Measurements from ENCODE around the gene ZWILCH.

DNA sequence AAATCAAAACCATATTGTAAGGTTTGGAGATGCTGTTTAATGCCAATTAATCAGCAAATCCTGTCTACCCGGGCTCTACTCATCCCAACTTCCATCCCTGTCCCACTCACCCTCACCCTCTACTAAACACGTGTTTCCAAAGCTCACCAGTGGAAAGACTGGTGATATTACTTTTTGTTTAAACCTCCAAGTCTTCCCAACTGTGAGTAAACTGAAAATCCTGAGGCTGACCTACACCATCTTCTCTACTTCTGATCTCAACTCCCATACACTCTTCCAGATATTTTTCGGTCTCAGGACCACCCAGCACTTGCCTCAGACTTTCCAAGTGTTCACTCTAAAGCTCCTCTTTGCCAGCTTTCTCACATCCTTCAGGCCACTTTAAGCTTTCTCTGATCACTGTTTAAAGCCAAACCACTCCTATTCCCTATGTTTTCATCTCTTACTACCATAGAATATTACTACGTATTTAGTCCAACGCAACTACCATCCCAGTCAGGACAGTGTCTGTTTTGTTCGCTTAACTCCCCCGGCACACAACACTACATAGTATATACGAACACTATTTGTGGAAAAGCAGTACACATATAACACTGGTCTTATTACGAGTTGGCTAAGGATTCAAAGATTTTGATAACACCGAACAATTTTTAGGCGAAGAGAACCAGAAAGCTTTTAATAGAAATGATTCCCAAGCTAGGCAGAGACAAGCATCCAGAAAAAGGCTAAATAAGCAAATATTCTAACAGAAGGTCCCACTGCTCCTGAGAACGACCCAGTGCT lies 1.2 kb upstream of the ZWILCH start:
- TF ChIP-seq, protein P1, sequence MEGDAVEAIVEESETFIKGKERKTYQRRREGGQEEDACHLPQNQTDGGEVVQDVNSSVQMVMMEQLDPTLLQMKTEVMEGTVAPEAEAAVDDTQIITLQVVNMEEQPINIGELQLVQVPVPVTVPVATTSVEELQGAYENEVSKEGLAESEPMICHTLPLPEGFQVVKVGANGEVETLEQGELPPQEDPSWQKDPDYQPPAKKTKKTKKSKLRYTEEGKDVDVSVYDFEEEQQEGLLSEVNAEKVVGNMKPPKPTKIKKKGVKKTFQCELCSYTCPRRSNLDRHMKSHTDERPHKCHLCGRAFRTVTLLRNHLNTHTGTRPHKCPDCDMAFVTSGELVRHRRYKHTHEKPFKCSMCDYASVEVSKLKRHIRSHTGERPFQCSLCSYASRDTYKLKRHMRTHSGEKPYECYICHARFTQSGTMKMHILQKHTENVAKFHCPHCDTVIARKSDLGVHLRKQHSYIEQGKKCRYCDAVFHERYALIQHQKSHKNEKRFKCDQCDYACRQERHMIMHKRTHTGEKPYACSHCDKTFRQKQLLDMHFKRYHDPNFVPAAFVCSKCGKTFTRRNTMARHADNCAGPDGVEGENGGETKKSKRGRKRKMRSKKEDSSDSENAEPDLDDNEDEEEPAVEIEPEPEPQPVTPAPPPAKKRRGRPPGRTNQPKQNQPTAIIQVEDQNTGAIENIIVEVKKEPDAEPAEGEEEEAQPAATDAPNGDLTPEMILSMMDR (conservative IDR thresholded peaks at IDR 0.05; ENCODE audit: low read length), result no peak
- TF ChIP-seq EZH2phosphoT487 (IDR thresholded peaks at IDR 0.05; ENCODE audit: borderline replicate concordance, low read depth, low read length), result no peak
